CD4-positive, alpha-beta T cell treated with Interleukin-15 for 1 hour (primary cell): ENCODE measurements around the gene FBXO44.
"Not testable (repeated sequence)": the region's sequence is repeated elsewhere in the genome, so short reads cannot be mapped to it uniquely, and the experiment has no call there.

Experiments
- DNase-seq: peaks from one replicate; pipeline ENCODE4 v3.0.0-alpha.2; 2020

FBXO44 gene

DNA sequence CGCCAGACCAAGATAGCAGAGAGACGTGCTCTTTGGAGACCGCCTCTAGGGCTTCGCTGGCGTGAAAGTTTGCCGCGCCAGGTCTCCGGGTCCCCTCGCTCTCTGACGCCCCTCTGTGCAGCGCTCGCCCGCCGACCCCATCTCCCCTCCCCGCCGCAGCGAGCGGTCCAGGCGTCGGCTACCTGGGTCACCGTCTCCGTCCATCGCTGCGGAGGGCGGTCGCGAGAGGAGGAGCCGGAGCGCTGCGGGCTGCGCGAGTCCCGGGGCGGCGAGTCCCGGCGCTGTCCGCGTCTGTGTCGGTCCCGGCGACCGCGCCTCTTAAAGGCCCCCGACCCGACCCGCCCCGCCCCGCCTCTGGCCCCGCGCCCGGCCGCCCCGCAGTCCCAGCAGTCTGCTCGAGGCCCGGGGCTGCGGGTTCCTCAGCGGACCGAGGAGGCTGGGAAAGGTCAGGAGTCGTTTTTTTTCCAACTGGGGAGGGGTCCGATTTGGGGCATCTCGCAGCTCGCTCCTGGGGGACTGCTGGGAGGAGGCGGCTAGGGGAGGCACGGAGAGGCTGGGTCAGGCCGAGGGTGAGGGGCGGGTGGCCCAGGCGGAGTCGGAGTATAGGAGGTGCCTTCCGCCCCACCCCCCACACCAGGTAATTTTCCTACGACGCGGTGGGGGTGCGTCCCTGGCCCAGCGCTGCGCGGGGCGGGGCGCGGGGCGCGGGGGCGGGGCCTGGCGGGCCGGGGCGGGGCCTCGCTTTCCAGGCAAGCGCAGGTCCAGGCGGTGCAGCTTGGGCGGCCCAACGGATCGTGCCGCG lies at the start of gene FBXO44, which contains the start of gene FBXO2:
Gene FBXO44 (plus strand): TSS at position 741 of the 802 bp plus-strand sequence. CDS start 959 bp downstream, outside the sequence.
Gene FBXO2 (minus strand): TSS at position 293 of the 802 bp plus-strand sequence. CDS start 89 bp downstream, at position 204.
- peak; percentile 58 for DNase-seq

GRCh38 chr1:11606775-11607174 lies 47.9 kb upstream of the FBXO44 start:
- DNase-seq = no peak

- not testable (repeated sequence) for DNase-seq
Measured at GRCh38 chr1:11608596-11609130, 46.0 kb upstream of the FBXO44 start.

DNA sequence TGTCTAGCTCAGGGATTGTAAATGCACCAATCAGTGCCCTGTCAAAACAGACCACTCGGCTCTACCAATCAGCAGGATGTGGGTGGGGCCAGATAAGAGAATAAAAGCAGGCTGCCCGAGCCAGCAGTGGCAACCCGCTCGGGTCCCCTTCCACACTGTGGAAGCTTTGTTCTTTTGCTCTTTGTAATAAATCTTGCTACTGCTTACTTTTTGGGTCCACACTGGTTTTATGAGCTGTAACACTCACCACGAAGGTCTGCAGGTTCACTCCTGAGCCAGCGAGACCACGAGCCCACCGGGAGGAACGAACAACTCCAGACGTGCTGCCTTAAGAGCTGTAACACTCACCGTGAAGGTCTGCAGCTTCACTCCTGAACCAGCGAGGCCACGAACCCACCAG lies 45.3 kb upstream of the FBXO44 start:
- not testable (repeated sequence) for DNase-seq

- no peak for DNase-seq
Measured at GRCh38 chr1:11610629-11611180, 44.0 kb upstream of the FBXO44 start.

GRCh38 chr1:11611638-11612327 lies 42.9 kb upstream of the FBXO44 start:
- DNase-seq = no peak

GRCh38 chr1:11613347-11613746 lies 41.3 kb upstream of the FBXO44 start:
- DNase-seq = no peak

DNA sequence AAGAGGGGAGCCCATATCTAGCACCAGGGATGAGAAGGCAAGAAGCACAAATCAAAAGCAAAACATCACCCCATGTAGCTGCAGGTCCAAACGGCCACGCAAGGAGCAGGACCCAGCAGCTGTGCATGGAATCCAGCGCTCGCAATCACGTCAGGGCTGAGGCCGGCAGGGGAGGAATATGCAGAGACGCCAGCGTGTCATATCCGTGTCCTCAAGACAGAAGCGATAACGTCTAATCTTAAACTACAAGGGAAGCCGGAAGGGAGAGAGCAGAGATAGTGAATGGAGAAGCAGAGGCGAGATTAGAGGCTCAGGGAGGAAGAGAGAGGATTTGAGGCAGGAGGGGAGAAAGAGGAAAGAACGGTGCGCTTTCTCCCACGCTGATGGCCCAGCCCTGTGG lies 39.6 kb upstream of the FBXO44 start:
- no peak for DNase-seq

GRCh38 chr1:11616766-11617165 lies 37.9 kb upstream of the FBXO44 start:
- no peak for DNase-seq

DNA sequence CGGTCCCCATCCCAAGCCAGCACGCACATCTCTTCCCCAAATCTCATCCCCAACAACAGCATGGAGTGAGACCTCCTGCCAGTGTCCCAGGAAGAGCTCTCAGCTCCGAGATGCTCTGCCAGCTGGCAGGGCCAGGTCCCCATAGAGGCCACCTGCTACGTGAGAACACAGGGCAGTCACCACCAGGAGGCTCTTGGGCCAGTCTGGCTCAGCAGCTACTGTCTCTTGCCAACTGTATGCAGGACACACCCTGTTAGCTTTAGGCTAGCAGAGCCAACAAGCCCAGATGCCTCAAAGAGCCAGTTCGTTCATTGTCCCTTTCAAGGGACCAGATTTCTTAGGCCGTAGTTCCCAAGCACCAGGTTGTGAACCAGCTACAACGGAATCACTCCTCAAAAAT lies 37.4 kb upstream of the FBXO44 start:
- no peak for DNase-seq

- no peak for DNase-seq
Measured at GRCh38 chr1:11617741-11618140, 36.9 kb upstream of the FBXO44 start.

DNA sequence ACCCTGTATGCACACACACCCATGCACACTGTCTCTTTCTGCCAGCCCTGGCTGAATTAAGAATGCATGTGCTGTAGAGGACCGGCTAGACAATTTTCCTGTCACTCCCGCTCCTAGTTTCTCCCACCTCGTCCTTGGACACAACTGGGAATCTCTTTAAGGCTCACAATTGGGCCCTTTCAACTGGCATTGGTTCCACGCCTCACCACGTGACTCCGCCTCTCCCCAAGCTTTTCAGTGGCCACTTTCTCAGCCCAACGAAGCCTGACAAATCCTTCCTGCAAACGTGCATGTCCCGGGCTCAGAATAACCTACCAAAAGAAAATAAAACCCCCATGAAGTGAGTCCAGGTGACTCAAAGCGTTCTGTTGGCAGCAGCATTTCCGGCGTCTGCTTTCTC lies 34.3 kb upstream of the FBXO44 start:
- DNase-seq = no peak

DNA sequence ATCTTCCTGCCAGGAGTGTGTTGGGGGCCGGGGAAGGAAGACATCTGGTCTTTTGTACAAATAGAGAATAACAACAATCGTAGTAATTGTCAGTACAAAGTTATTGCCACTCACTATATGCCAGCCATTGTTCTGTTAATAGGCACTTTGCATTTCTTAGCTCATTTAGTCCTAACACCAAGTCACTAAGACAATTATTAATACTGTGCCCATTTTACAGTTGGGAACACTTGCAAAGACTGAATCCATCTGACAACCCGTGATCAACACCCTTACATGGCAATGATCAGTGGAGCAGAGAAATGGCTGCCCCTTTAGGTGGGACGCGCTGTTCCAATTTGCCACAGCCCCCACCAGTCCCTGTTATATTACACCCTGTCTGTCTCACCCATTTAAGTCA lies 33.8 kb upstream of the FBXO44 start:
- DNase-seq = no peak

- no peak for DNase-seq
Measured at GRCh38 chr1:11622398-11622797, 32.3 kb upstream of the FBXO44 start.

- no peak for DNase-seq
Measured at GRCh38 chr1:11623702-11624101, 31.0 kb upstream of the FBXO44 start.

GRCh38 chr1:11626551-11626950 lies 28.1 kb upstream of the FBXO44 start:
- no peak for DNase-seq

DNA sequence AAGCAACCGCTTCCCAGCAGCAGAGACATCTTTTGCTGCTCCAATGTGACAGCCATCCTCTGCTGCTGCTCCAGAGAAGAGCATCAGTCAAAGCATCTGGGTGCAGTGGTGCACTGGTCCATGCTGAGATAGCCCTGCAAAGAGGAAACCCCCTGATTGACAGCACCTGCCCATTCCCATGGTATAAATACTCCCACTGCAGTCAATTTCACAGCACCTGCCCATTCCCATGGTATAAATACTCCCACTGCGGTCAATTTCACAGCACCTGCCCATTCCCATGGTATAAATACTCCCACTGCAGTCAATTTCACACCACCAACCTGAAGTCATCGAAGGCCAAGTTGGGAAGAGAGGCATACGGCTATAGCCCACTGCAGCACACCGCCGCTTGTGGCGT lies 25.9 kb upstream of the FBXO44 start:
- no peak for DNase-seq

- no peak for DNase-seq
Measured at GRCh38 chr1:11629184-11630016, 25.3 kb upstream of the FBXO44 start.

- DNase-seq = no peak
Measured at GRCh38 chr1:11634365-11635192, 20.1 kb upstream of the FBXO44 start.

DNA sequence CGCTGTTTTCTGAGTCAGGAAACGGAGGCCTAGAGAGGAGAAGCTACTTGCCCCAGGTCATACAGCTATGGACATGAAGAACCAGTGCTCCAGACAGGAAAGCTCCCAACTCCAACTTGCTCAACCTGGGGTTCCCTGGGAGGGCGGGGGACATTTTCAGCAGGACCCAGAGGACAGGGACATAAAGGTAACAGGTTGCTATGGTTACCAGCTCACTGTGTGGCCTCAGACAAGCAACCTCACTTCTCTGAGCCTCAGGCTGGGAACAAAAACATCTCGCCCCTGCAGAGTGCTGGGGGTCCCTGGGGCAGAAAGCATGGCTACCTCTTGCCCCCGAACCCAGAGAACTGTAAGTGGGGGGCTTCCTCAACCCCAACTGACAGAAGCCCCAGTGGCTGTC lies 16.6 kb upstream of the FBXO44 start:
- DNase-seq = no peak

GRCh38 chr1:11639372-11639771 lies 15.3 kb upstream of the FBXO44 start:
- DNase-seq = no peak

- DNase-seq = no peak
Measured at GRCh38 chr1:11640101-11640500, 14.6 kb upstream of the FBXO44 start.
